ENCODE data around the gene TMC1. TPM values are rescaled to one million over a fixed set of nuclear protein-coding genes. Genes with fewer than 3 reads are reported as not detected.

TMC1 gene
- total and polyA plus RNA-seq, 2 of the 13 experiments (the other 11 are each of a cell fraction or from before 2014, with no cell fraction given): 0.02 to 0.03 TPM

GRCh38 chr9:72834994-72835393 lies 313.6 kb downstream of the TMC1 start (continued):
- TF ChIP-seq AFF4 (CRISPR knock-in tag; IDR thresholded peaks at IDR 0.05) (no peak), SMARCC2 (IDR thresholded peaks at IDR 0.05) (no peak), MYNN (CRISPR knock-in tag; IDR thresholded peaks at IDR 0.05; ENCODE audit: low read depth) (no peak), ZFP1 (CRISPR knock-in tag; IDR thresholded peaks at IDR 0.05) (0 out of 2 replicates have a peak, but pooled peaks have one; percentile 27), ZFP82 (CRISPR knock-in tag; IDR thresholded peaks at IDR 0.05; ENCODE audit: borderline replicate concordance) (no peak), PCBP2 (optimal IDR thresholded peaks at IDR 0.05; ENCODE audit: low read depth, low read length, poor library complexity, severe bottlenecking) (no peak), NONO (IDR thresholded peaks at IDR 0.05) (no peak), NONO (CRISPR knock-in tag; conservative IDR thresholded peaks at IDR 0.05) (0 out of 2 replicates have a peak, but pooled peaks have one; percentile 34), ZNF546 (CRISPR knock-in tag; conservative IDR thresholded peaks at IDR 0.05) (no peak), ZBTB10 (CRISPR knock-in tag; IDR thresholded peaks at IDR 0.05; ENCODE audit: borderline replicate concordance) (no peak), ZNF556 (CRISPR knock-in tag; IDR thresholded peaks at IDR 0.05; ENCODE audit: borderline replicate concordance) (no peak), IRX3 (CRISPR knock-in tag; IDR thresholded peaks at IDR 0.05; ENCODE audit: borderline replicate concordance, low read depth) (no peak), NFIC (IDR thresholded peaks at IDR 0.05; ENCODE audit: low read length) (peak; percentile 74), JARID2 (CRISPR knock-in tag; IDR thresholded peaks at IDR 0.05; ENCODE audit: insufficient replicate concordance) (no peak), XBP1 (CRISPR knock-in tag; IDR thresholded peaks at IDR 0.05) (no peak), ZMYM4 (CRISPR knock-in tag; IDR thresholded peaks at IDR 0.05) (peak; percentile 35; the same call in 1 of the 2 replicates), ZIK1 (CRISPR knock-in tag; IDR thresholded peaks at IDR 0.05; ENCODE audit: borderline replicate concordance, low read depth) (no peak), KLF11 (CRISPR knock-in tag; IDR thresholded peaks at IDR 0.05) (no peak), RAD51 (IDR thresholded peaks at IDR 0.05; ENCODE audit: borderline replicate concordance) (no peak), TRAFD1 (CRISPR knock-in tag; IDR thresholded peaks at IDR 0.05; ENCODE audit: borderline replicate concordance) (no peak), TARDBP (CRISPR knock-in tag; IDR thresholded peaks at IDR 0.05) (peak; percentile 61; the same call in 1 of the 2 replicates), ZBTB1 (CRISPR knock-in tag; IDR thresholded peaks at IDR 0.05; ENCODE audit: borderline replicate concordance) (no peak), TGIF2 (CRISPR knock-in tag; IDR thresholded peaks at IDR 0.05) (no peak), PTBP1 (IDR thresholded peaks at IDR 0.05; ENCODE audit: low read depth, low read length, poor library complexity, severe bottlenecking) (no peak)

Measured in HepG2 (cell line).